Raji (cell line): ENCODE data around the gene TMEM213.

Source experiments
- POLR2A ChIP-seq: IDR thresholded peaks from 2 replicates; pipeline ENCODE4 v1.6.1; 2011; ENCODE audit warnings: low read depth, low read length, control low read depth; ENCODE audit not compliant: insufficient read depth

Gene TMEM213

GRCh38 chr7:138821912-138822311 lies 24.1 kb downstream of the TMEM213 start:
- TF ChIP-seq POLR2A: no peak

- no peak for TF ChIP-seq POLR2A
Observed at GRCh38 chr7:138822867-138823535, 25.2 kb downstream of the TMEM213 start.

- no peak for TF ChIP-seq POLR2A
Observed at GRCh38 chr7:138825049-138825721, 27.4 kb downstream of the TMEM213 start.

GRCh38 chr7:138828302-138828701 lies 30.5 kb downstream of the TMEM213 start:
- TF ChIP-seq POLR2A: no peak

- TF ChIP-seq POLR2A: no peak
Observed at GRCh38 chr7:138829335-138829734, 31.5 kb downstream of the TMEM213 start.

- TF ChIP-seq POLR2A: no peak
Observed at GRCh38 chr7:138832966-138833365, 35.2 kb downstream of the TMEM213 start.

- no peak for TF ChIP-seq POLR2A
Observed at GRCh38 chr7:138833596-138833995, 35.8 kb downstream of the TMEM213 start.

- TF ChIP-seq POLR2A: no peak
Observed at GRCh38 chr7:138834583-138834982, 36.8 kb downstream of the TMEM213 start.

- TF ChIP-seq POLR2A: no peak
Observed at GRCh38 chr7:138835087-138835486, 37.3 kb downstream of the TMEM213 start.

- no peak for TF ChIP-seq POLR2A
Observed at GRCh38 chr7:138837627-138838026, 39.8 kb downstream of the TMEM213 start.

- no peak for TF ChIP-seq POLR2A
Observed at GRCh38 chr7:138838166-138838565, 40.4 kb downstream of the TMEM213 start.

GRCh38 chr7:138842111-138842510 lies 44.3 kb downstream of the TMEM213 start:
- TF ChIP-seq POLR2A: no peak

- no peak for TF ChIP-seq POLR2A
Observed at GRCh38 chr7:138843632-138844580, 46.1 kb downstream of the TMEM213 start.

- TF ChIP-seq POLR2A: no peak
Observed at GRCh38 chr7:138845711-138846110, 47.9 kb downstream of the TMEM213 start.

GRCh38 chr7:138848056-138848980 lies 50.5 kb downstream of the TMEM213 start:
- TF ChIP-seq POLR2A: no peak

- TF ChIP-seq POLR2A: no peak
Observed at GRCh38 chr7:138849701-138850100, 51.9 kb downstream of the TMEM213 start.
